Breast epithelium (tissue), 3 donors: ENCODE data around the gene RIIAD1.

ENCODE experiments used
- CTCF ChIP-seq, 3 donors: fragments of 450-650 bp; IDR thresholded peaks; one replicate each; pipeline ENCODE4 v1.5.1; 2016 to 2017; ENCODE audit warnings: antibody characterized with exemption in 3 of 3, mild to moderate bottlenecking in 3 of 3, moderate library complexity in 3 of 3
- POLR2A ChIP-seq: fragments of 450-650 bp; IDR thresholded peaks from one replicate; pipeline ENCODE4 v1.6.1; 2016; ENCODE audit warnings: antibody characterized with exemption, mild to moderate bottlenecking, moderate library complexity

GRCh38 chr1:151707541-151708065 lies 13.7 kb upstream of the RIIAD1 start:
- TF ChIP-seq CTCF (IDR thresholded peaks at IDR 0.05) (no peak), POLR2A (no peak)
